ENCODE results near the gene NRSN2.
"Not testable (repeated sequence)": the region's sequence is repeated elsewhere in the genome, so short reads cannot be mapped to it uniquely, and the experiment has no call there.

- TF ChIP-seq EP300 (IDR thresholded peaks at IDR 0.05; ENCODE audit: borderline replicate concordance in 1 of 2, low read depth in 1 of 2, low read length in 1 of 2); CTCF (IDR thresholded peaks at IDR 0.05); PBX3 (IDR thresholded peaks at IDR 0.05); JUND (IDR thresholded peaks at IDR 0.05); REST (IDR thresholded peaks at IDR 0.05; ENCODE audit: low read depth, low read length); GATA2 (CRISPR knock-in tag; IDR thresholded peaks at IDR 0.05); TCF12 (IDR thresholded peaks at IDR 0.05); TEAD4 (IDR thresholded peaks at IDR 0.05; ENCODE audit: borderline replicate concordance, insufficient read depth): not testable (repeated sequence)
These were observed 46.4 kb downstream of the NRSN2 start for GRCh38 chr20:393296-393695.
